Motor neuron (in vitro differentiated cells): ENCODE data around the gene SAMSN1. TPM values are rescaled to one million over a fixed set of nuclear protein-coding genes. Genes with fewer than 3 reads are reported as not detected.

Source experiments
- ATAC-seq, 8 experiments: fragments of 200-7000 bp; cut with Tn5 transposase; replicated peaks in 6 of 8; 2 replicates each; pipeline ENCODE4 v1.8.0; 2021; ENCODE audit warnings: mild to moderate bottlenecking in 8 of 8, moderate library complexity in 8 of 8
- H3K27ac ChIP-seq, 2 donors: fragments of 250-450 bp; sonication (Bioruptor Pico); 2 replicates each; pipeline ENCODE4 v1.9.0; 2021; ENCODE audit warnings: antibody characterized with exemption in 2 of 2, mild to moderate bottlenecking in 2 of 2, moderate library complexity in 1 of 2
- H3K4me1 ChIP-seq, 2 donors: fragments of 250-450 bp; sonication (Bioruptor Pico); replicated peaks in 1 of 2; 2 replicates each; pipeline ENCODE4 v1.6.1; 2021; ENCODE audit warnings: antibody characterized with exemption in 2 of 2, mild to moderate bottlenecking in 2 of 2, moderate library complexity in 1 of 2
- H3K4me3 ChIP-seq, 5 donors: fragments of 250-450 bp; sonication (Bioruptor Pico); 2 replicates each; pipeline ENCODE4 v1.9.0; 2021; ENCODE audit warnings: antibody characterized with exemption in 5 of 5, mild to moderate bottlenecking in 5 of 5, moderate library complexity in 4 of 5
- WGBS, 10 experiments: fragments of 450-650 bp; shearing (Covaris generic); methylation state at CpG; one replicate each; pipeline ENCODE4 v1.0.0; 2022; 5-methylcytosine and 5-hydroxymethylcytosine counted together
- in situ Hi-C, 9 experiments: fragments of 400-800 bp; cut with MboI; loops; one replicate each; pipeline ENCODE4 v1.15.0; 2021; ENCODE audit warnings: low sequenced_read_pairs in 9 of 9, low pct_unique_long_range_greater_than_20kb in 2 of 9; ENCODE audit not compliant: unreplicated experiment in 9 of 9
- total RNA-seq, 8 experiments: library from RNA; unstranded; fragments of 300-600 nt; gene quantifications; 2 replicates each; pipeline versions ENCODE4 v1.2.3 to v1.2.4, GENCODE V29; 2022

Gene SAMSN1
- total RNA-seq, 8 experiments from 2014 or later = 0.29 to 1.5 (median 0.34) TPM; not detected in 2

GRCh38 chr21:14454016-14455009 lies 91.8 kb downstream of the SAMSN1 start:
- WGBS, 10 experiments = 14 to 75% (median 55%) methylated on average over 1 to 8 of the region's 8 CpGs; no CpG with 5 or more reads in 1 of the 10 experiments
- ATAC-seq = peak in 6 of 8 experiments; percentile 12 to 86 (median 74)
- peaks cover 13 to 39% of the 10 kb centered on the region in 2 donors for H3K4me1 ChIP-seq
- in situ Hi-C loops = loop anchor here in 1 of 9 experiments (25.0 kb wide), 1 partner anchor 283 kb away; no protein-coding TSS in a partner anchor
- no peak overlapping the region for H3K4me3 ChIP-seq
- H3K27ac ChIP-seq = peak overlapping the region in 1 of 2 donors; percentile 24

GRCh38 chr21:14453339-14454015 lies 92.6 kb downstream of the SAMSN1 start:
- ATAC-seq = peak in 5 of 8 experiments; percentile 67 to 84 (median 75)
- in situ Hi-C loops = loop anchor here in 1 of 9 experiments (25.0 kb wide), 1 partner anchor 284 kb away; no protein-coding TSS in a partner anchor
- H3K4me1 ChIP-seq = peaks cover 13 to 39% of the 10 kb centered on the region in 2 donors
- H3K27ac ChIP-seq = no peak overlapping the region
- 0 to 86% (median 54%) methylated on average over 1 to 4 of the region's 4 CpGs for WGBS, 10 experiments
- H3K4me3 ChIP-seq = no peak overlapping the region

GRCh38 chr21:14452727-14453241 lies 93.3 kb downstream of the SAMSN1 start:
- WGBS, 10 experiments = 21 to 88% (median 70%) methylated on average over 1 to 7 of the region's 7 CpGs; no CpG with 5 or more reads in 2 of the 10 experiments
- Histone ChIP-seq H3K4me3 (no peak overlapping the region), H3K4me1 (peaks cover 13 to 39% of the 10 kb centered on the region in 2 donors), H3K27ac (no peak overlapping the region)
- ATAC-seq = peak in 1 of 8 experiments; percentile 21
- in situ Hi-C loops = loop anchor here in 1 of 9 experiments (25.0 kb wide), 1 partner anchor 285 kb away; no protein-coding TSS in a partner anchor

- peaks cover 13 to 39% of the 10 kb centered on the region in 2 donors for H3K4me1 ChIP-seq
- peak in 2 of 8 experiments; percentile 23 to 31 for ATAC-seq
- in situ Hi-C loops = loop anchor here in 1 of 9 experiments (25.0 kb wide), 1 partner anchor 285 kb away; no protein-coding TSS in a partner anchor
- H3K4me3 ChIP-seq = no peak overlapping the region
- 0 to 93% (median 77%) methylated on average over 1 to 7 of the region's 7 CpGs; no CpG with 5 or more reads in 1 of the 10 experiments for WGBS, 10 experiments
- H3K27ac ChIP-seq = no peak overlapping the region
These were observed 93.9 kb downstream of the SAMSN1 start for GRCh38 chr21:14452031-14452726.

GRCh38 chr21:14451546-14451945 lies 94.6 kb downstream of the SAMSN1 start:
- H3K27ac ChIP-seq = no peak overlapping the region
- no peak overlapping the region for H3K4me3 ChIP-seq
- no peak for ATAC-seq
- in situ Hi-C loops = loop anchor here in 1 of 9 experiments (25.0 kb wide), 1 partner anchor 286 kb away; no protein-coding TSS in a partner anchor
- 0 to 100% (median 67%) methylated on average over 1 to 2 of the region's 2 CpGs; no CpG with 5 or more reads in 1 of the 10 experiments for WGBS, 10 experiments
- H3K4me1 ChIP-seq = peaks cover 13 to 39% of the 10 kb centered on the region in 2 donors

GRCh38 chr21:14448784-14449183 lies 97.3 kb downstream of the SAMSN1 start:
- Histone ChIP-seq H3K4me1 (peaks cover 5 to 29% of the 10 kb centered on the region in 2 donors), H3K27ac (no peak overlapping the region), H3K4me3 (no peak overlapping the region)
- ATAC-seq = no peak
- 0 to 83% (median 67%) methylated on average over 1 of the region's 1 CpG; no CpG with 5 or more reads in 5 of the 10 experiments for WGBS, 10 experiments
- in situ Hi-C loops = no loop called here

GRCh38 chr21:14438211-14438610 lies 107.9 kb downstream of the SAMSN1 start:
- in situ Hi-C loops = no loop called here
- H3K4me1 ChIP-seq = no peaks in the 10 kb centered on the region
- H3K27ac ChIP-seq = no peak overlapping the region
- no peak overlapping the region for H3K4me3 ChIP-seq
- 12 to 92% (median 73%) methylated on average over 1 to 4 of the region's 4 CpGs for WGBS, 10 experiments
- ATAC-seq = no peak

- in situ Hi-C loops = no loop called here
- no peak overlapping the region for H3K4me3 ChIP-seq
- no peak for ATAC-seq
- WGBS, 10 experiments = 0 to 100% (median 17%) methylated on average over 1 of the region's 1 CpG; no CpG with 5 or more reads in 5 of the 10 experiments
- H3K27ac ChIP-seq = no peak overlapping the region
- H3K4me1 ChIP-seq = no peaks in the 10 kb centered on the region
These were observed 110.7 kb downstream of the SAMSN1 start for GRCh38 chr21:14435423-14435822.

Other genes with a start within 250 kb of the SAMSN1 start
- 100 to 1,000 TPM in 1 of 8 experiments, 10 to 100 TPM in 7; 19.1 to 114 (median 63.5) TPM for gene HSPA13, start 163.2 kb downstream of the SAMSN1 start, total RNA-seq